C4-2B (cell line): ENCODE results near the gene CCDC107.

Source experiments
- ZFX ChIP-seq: fragments of 450-650 bp; IDR thresholded peaks from 2 replicates; pipeline ENCODE4 v1.6.1; 2017
- TF ChIP-seq, protein P1 (sequence below): fragments of 450-650 bp; conservative IDR thresholded peaks from 2 replicates; pipeline ENCODE4 v1.5.1; 2017; ENCODE audit warnings: mild to moderate bottlenecking

DNA sequence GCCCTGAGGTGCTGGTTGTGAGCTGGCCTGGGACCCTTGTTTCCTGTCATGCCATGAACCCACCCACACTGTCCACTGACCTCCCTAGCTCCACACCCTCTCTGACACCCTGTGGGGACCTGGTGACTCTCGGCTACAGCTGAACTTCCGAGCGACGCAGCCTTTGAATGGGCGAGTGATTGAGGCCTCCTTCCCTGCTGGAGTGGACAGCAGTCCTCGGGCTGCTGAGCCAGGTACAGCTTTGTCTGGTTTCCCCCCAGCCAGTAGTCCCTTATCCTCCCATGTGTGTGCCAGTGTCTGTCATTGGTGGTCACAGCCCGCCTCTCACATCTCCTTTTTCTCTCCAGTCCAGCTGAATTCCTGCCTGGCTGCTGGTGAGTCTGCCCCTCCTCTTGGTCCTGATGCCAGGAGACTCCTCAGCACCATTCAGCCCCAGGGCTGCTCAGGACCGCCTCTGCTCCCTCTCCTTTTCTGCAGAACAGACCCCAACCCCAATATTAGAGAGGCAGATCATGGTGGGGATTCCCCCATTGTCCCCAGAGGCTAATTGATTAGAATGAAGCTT is 21.8 kb downstream of the CCDC107 start:
- TF ChIP-seq, protein P1, sequence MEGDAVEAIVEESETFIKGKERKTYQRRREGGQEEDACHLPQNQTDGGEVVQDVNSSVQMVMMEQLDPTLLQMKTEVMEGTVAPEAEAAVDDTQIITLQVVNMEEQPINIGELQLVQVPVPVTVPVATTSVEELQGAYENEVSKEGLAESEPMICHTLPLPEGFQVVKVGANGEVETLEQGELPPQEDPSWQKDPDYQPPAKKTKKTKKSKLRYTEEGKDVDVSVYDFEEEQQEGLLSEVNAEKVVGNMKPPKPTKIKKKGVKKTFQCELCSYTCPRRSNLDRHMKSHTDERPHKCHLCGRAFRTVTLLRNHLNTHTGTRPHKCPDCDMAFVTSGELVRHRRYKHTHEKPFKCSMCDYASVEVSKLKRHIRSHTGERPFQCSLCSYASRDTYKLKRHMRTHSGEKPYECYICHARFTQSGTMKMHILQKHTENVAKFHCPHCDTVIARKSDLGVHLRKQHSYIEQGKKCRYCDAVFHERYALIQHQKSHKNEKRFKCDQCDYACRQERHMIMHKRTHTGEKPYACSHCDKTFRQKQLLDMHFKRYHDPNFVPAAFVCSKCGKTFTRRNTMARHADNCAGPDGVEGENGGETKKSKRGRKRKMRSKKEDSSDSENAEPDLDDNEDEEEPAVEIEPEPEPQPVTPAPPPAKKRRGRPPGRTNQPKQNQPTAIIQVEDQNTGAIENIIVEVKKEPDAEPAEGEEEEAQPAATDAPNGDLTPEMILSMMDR, result no peak
- no peak for TF ChIP-seq ZFX
